Body of pancreas (tissue), 4 donors: ENCODE data around the gene ESRRG. TPM values are rescaled to one million over a fixed set of nuclear protein-coding genes. Genes with fewer than 3 reads are reported as not detected.

Experiments
- ATAC-seq: fragments of 150-250 bp; one replicate; pipeline ENCODE4 v1.9.1; 2016
- DNase-seq, 4 donors: peaks; one replicate each; pipeline ENCODE4 v3.0.0-alpha.2; 2019
- H3K27ac ChIP-seq, 4 donors: fragments of 200-600 bp; sonication (generic); 1 replicate in 3 of 4; 2 replicates in 1 of 4; pipeline versions ENCODE4 v1.5.1 to v1.6.1; 2016 to 2019; ENCODE audit warnings: mild to moderate bottlenecking in 1 of 4, mixed read lengths in 1 of 4, moderate library complexity in 1 of 4
- H3K27me3 ChIP-seq, 2 donors: fragments of 200-600 bp; sonication (generic); one replicate each; pipeline ENCODE4 v1.6.0; 2016; ENCODE audit warnings: mild to moderate bottlenecking in 1 of 2
- H3K36me3 ChIP-seq, 2 donors: fragments of 200-600 bp; sonication (generic); replicated peaks in 1 of 2; 2 replicates each; pipeline ENCODE4 v1.5.1; 2016; ENCODE audit warnings: low read depth in 2 of 2; ENCODE audit not compliant: insufficient read depth in 1 of 2
- H3K4me1 ChIP-seq: fragments of 200-600 bp; sonication (generic); one replicate; pipeline ENCODE4 v1.6.0; 2016
- H3K4me3 ChIP-seq, 2 donors: fragments of 200-600 bp; sonication (generic); 1 replicate in 1 of 2; 2 replicates in 1 of 2; pipeline ENCODE4 v1.5.1; 2016 to 2019
- H3K9me3 ChIP-seq, 3 donors: fragments of 200-600 bp; sonication (generic); 1 replicate in 2 of 3; 2 replicates in 1 of 3; pipeline ENCODE4 v1.5.1; 2016
- POLR2A ChIP-seq, 3 donors: fragments of 450-650 bp; IDR thresholded peaks; one replicate each; pipeline ENCODE4 v1.6.1; 2016; ENCODE audit warnings: antibody characterized with exemption in 3 of 3, mild to moderate bottlenecking in 2 of 3
- WGBS, 2 donors: methylation state at CpG; one replicate each; pipeline ENCODE4 v1.1.5; 2017; 5-methylcytosine and 5-hydroxymethylcytosine counted together
- intact Hi-C: fragments of 100-400 bp; cut with DNase I; formaldehyde crosslinking; loops from one replicate; pipeline ENCODE4 v1.15.1; 2023
- total RNA-seq, 2 donors: library from RNA; depleted of rRNA; stranded (reverse); fragments of >200 nt; gene quantifications; one replicate each; pipeline ENCODE4 v1.1.0, GENCODE V29; 2016
- TF ChIP-seq, protein P1 (sequence below), 7 experiments: fragments of 450-650 bp in 4 of 7; fragments of 200-600 bp in 3 of 7; sonication (generic) in 3 of 7; IDR thresholded peaks; one replicate each; pipeline ENCODE4 v1.5.1; 2016 to 2019; ENCODE audit warnings: antibody characterized with exemption in 7 of 7

The ESRRG gene
- total RNA-seq, 2 donors from 2014 or later: 13.5 to 18.7 TPM

- DNase-seq (no peak), ATAC-seq (no peak)
- Histone ChIP-seq H3K4me3 (no peak overlapping the region), H3K36me3 (no peaks in the 10 kb centered on the region), H3K27ac (no peak overlapping the region), H3K4me1 (no peaks in the 10 kb centered on the region), H3K27me3 (no peaks in the 10 kb centered on the region), H3K9me3 (no peaks in the 10 kb centered on the region)
- 75 to 89% methylated on average over 2 of the region's 2 CpGs for WGBS, 2 donors
- intact Hi-C loops: no loop called here
- TF ChIP-seq, protein P1, sequence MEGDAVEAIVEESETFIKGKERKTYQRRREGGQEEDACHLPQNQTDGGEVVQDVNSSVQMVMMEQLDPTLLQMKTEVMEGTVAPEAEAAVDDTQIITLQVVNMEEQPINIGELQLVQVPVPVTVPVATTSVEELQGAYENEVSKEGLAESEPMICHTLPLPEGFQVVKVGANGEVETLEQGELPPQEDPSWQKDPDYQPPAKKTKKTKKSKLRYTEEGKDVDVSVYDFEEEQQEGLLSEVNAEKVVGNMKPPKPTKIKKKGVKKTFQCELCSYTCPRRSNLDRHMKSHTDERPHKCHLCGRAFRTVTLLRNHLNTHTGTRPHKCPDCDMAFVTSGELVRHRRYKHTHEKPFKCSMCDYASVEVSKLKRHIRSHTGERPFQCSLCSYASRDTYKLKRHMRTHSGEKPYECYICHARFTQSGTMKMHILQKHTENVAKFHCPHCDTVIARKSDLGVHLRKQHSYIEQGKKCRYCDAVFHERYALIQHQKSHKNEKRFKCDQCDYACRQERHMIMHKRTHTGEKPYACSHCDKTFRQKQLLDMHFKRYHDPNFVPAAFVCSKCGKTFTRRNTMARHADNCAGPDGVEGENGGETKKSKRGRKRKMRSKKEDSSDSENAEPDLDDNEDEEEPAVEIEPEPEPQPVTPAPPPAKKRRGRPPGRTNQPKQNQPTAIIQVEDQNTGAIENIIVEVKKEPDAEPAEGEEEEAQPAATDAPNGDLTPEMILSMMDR (IDR thresholded peaks at IDR 0.05): no peak
- no peak for TF ChIP-seq POLR2A (IDR thresholded peaks at IDR 0.05)
Observed at GRCh38 chr1:216666441-216666840, 56.8 kb downstream of the ESRRG start.

GRCh38 chr1:216665856-216666255, 57.4 kb downstream of the ESRRG start:
- intact Hi-C loops: no loop called here
- Histone ChIP-seq H3K9me3 (no peaks in the 10 kb centered on the region), H3K4me3 (no peak overlapping the region), H3K36me3 (no peaks in the 10 kb centered on the region), H3K27ac (no peak overlapping the region), H3K4me1 (no peaks in the 10 kb centered on the region), H3K27me3 (no peaks in the 10 kb centered on the region)
- DNase-seq: no peak
- ATAC-seq: no peak
- TF ChIP-seq, protein P1 (IDR thresholded peaks at IDR 0.05): no peak
- no peak for TF ChIP-seq POLR2A (IDR thresholded peaks at IDR 0.05)

DNA sequence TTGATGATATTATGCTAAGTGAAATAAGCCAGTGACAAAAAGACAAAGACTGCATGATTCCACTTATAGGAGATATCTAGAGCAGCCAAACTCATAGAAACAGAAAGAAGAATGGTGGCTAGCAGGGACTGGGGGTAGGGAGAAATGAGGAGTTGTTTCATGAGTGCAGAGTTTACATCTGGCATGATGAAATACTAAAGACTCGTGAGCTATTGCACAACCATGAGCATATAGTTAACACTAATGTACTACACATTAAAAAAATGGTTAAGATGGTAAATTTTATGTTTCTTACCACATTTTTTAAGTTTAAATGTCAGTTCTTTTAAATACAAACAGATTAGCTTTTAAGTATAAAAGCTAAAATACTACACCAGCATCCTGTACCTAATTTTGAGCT, 57.8 kb downstream of the ESRRG start:
- H3K36me3 ChIP-seq: no peaks in the 10 kb centered on the region
- H3K27me3 ChIP-seq: no peaks in the 10 kb centered on the region
- TF ChIP-seq, protein P1 (IDR thresholded peaks at IDR 0.05): no peak
- TF ChIP-seq POLR2A (IDR thresholded peaks at IDR 0.05): no peak
- no peak overlapping the region for H3K4me3 ChIP-seq
- WGBS, 2 donors: 58 to 61% methylated on average over 1 of the region's 1 CpG
- H3K4me1 ChIP-seq: no peaks in the 10 kb centered on the region
- DNase-seq (no peak), ATAC-seq (no peak)
- no peak overlapping the region for H3K27ac ChIP-seq
- H3K9me3 ChIP-seq: no peaks in the 10 kb centered on the region
- intact Hi-C loops: no loop called here

DNA sequence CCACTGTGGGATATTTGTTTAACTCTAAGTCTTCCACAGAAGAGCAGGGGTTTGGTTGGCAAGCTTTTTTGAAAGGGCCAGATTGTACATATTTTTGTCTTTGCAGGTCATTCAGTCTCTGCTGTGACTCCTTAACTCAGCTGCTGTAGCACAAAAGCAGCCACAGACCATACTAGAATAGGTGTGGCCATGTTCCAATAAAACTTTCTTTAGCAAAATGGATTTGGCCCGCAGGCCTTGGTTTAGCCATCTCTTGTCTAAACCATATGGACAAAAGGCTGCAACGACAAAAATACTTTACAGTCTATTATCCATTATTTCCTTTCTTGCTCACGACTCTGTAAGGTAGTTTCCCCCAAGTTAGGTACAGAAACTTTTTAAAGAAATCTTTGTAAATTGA, 60.5 kb downstream of the ESRRG start:
- Histone ChIP-seq H3K9me3 (no peaks in the 10 kb centered on the region), H3K27me3 (no peaks in the 10 kb centered on the region), H3K4me1 (no peaks in the 10 kb centered on the region), H3K4me3 (no peak overlapping the region), H3K27ac (no peak overlapping the region), H3K36me3 (no peaks in the 10 kb centered on the region)
- no peak for TF ChIP-seq POLR2A (IDR thresholded peaks at IDR 0.05)
- TF ChIP-seq, protein P1 (IDR thresholded peaks at IDR 0.05): no peak
- ATAC-seq: no peak
- WGBS, 2 donors: 73 to 82% methylated on average over 3 of the region's 3 CpGs
- no peak for DNase-seq
- intact Hi-C loops: no loop called here

DNA sequence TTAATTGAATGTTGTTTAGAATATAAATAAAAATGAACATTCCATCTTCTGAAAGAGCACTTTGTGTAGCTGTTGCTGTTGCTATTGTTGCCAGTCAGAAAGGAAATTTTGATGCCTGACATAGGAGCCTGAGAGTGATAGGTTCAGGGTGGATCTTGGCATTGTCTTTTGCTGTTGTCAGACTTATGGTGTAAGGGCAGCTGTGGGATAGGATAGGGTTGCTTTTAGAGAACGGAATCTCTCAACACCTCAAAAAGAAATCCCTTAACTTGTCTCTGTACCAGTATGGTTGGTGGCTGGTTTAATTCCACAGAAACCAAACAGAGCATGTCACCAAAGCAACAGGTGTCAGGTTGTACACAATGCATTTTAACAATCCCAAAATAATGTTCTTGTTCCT, 62.7 kb downstream of the ESRRG start:
- no peaks in the 10 kb centered on the region for H3K9me3 ChIP-seq
- ATAC-seq (no peak), DNase-seq (no peak)
- intact Hi-C loops: no loop called here
- no peaks in the 10 kb centered on the region for H3K27me3 ChIP-seq
- H3K4me3 ChIP-seq: no peak overlapping the region
- no peak overlapping the region for H3K27ac ChIP-seq
- 56 to 67% methylated on average over 1 of the region's 1 CpG for WGBS, 2 donors
- TF ChIP-seq POLR2A (IDR thresholded peaks at IDR 0.05): no peak
- TF ChIP-seq, protein P1 (IDR thresholded peaks at IDR 0.05): no peak
- no peaks in the 10 kb centered on the region for H3K36me3 ChIP-seq
- H3K4me1 ChIP-seq: no peaks in the 10 kb centered on the region
